Measurements from ENCODE around the gene LMOD2.

DNA sequence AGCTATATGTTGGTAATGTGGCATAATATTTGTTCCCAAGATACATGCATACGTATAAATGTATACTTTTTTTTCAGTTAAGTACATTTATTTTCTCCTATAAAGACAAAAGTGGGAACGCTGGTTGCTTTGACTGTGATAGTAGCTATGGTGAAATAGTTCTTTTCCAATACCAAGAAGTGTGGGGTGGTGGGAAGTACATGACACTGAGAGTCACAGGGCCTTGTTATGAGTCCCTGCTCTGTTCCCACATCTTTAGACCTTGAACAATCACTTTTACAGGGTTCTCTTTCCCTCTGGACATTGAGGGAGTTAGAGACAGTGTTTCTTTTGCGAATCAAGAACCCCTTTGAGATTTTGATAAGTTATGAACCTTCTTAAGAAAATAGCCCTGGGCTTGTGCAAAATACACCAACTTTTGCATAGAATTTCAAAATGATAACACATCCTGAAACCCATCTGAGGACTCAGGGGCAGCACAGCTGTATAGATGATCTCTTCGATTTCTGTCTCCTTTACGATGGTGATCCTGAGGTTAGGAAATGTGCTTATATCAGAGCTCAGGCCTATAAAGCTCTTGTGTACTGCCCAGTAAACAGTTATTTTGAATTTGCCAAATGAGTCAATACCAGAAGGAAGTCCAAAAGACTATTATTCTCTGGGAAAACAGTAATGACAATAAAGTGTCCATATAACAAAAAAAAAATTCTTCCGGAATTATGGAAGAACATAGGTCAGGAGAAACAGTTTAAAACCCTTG lies 1.1 kb downstream of the LMOD2 start:
- TF ChIP-seq POLR2A (IDR thresholded peaks at IDR 0.05; ENCODE audit: low read length) (no peak), GATA1 (IDR thresholded peaks at IDR 0.05; ENCODE audit: low read depth, low read length) (no peak)

Measured in erythroblast (primary cell).